Measurements from ENCODE around the gene SCG3.
"Not testable (repeated sequence)": the region's sequence is repeated elsewhere in the genome, so short reads cannot be mapped to it uniquely, and the experiment has no call there.

DNA sequence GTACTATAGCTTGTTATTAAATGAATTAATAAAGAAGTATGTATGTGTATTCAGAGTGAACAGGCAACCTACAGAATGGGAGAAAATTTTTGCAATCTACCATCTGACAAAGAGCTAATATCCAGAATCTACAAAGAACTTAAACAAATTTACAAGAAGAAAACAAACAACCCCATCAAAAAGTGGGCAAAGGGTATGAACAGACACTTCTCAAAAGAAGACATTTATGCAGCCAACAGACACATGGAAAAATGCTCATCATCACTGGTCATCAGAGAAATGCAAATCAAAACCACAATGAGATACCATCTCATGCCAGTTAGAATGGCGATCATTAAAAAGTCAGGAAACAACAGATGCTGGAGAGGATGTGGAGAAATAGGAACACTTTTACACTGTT, 33.2 kb upstream of the SCG3 start:
- TF ChIP-seq, protein P1, sequence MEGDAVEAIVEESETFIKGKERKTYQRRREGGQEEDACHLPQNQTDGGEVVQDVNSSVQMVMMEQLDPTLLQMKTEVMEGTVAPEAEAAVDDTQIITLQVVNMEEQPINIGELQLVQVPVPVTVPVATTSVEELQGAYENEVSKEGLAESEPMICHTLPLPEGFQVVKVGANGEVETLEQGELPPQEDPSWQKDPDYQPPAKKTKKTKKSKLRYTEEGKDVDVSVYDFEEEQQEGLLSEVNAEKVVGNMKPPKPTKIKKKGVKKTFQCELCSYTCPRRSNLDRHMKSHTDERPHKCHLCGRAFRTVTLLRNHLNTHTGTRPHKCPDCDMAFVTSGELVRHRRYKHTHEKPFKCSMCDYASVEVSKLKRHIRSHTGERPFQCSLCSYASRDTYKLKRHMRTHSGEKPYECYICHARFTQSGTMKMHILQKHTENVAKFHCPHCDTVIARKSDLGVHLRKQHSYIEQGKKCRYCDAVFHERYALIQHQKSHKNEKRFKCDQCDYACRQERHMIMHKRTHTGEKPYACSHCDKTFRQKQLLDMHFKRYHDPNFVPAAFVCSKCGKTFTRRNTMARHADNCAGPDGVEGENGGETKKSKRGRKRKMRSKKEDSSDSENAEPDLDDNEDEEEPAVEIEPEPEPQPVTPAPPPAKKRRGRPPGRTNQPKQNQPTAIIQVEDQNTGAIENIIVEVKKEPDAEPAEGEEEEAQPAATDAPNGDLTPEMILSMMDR (IDR thresholded peaks at IDR 0.05; ENCODE audit: borderline replicate concordance, extremely low read depth, low read length, poor library complexity, severe bottlenecking), result not testable (repeated sequence)
- not testable (repeated sequence) for TF ChIP-seq EZH2 (IDR thresholded peaks at IDR 0.05; ENCODE audit: borderline replicate concordance, low read depth, low read length, severe bottlenecking)
